ENCODE results near the gene ENG.

Gene ENG

DNA sequence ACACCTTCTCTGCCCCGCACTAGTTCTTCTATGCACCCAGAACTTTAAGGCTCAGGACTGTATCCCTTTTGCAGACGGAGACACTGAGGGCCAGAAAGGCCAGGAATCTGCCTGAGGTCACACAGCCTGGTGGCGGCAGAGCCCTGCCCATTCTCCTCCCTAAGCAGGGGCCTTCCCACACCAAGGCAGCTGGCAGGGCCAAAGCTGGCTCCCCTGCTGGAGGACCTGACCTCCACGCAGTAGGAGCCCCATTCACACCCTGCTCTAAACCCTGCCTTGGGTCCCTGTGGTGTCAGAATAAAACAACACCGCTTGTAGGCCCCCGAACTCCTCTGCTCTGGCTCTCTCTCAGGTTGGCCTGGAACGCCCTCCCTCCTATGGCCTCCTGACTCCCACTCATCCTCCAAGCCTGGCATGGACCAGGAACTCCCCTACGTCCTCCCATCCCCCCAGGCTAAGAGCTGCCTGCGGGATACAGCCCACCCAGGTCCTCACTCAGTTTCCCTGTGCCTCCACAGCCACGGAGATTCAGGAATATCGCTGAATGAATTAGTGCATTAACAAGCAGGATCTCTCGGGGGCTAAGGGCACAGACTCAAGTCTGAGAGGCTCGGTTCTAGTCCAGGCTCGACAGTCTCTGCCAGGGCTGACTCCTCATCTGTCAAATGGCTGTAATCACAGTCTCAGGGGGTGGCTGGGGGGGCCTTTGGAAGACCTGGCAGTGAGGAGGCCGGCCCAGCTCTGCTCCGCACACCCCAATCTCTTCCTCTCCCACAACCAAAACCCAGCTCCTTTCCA, 42.1 kb upstream of the ENG start:
- no peak for DNase-seq (ENCODE audit: low read depth)
- no peak overlapping the region for H3K4me3 ChIP-seq (ENCODE audit: low read depth, low read length)
- TF ChIP-seq, protein P1, sequence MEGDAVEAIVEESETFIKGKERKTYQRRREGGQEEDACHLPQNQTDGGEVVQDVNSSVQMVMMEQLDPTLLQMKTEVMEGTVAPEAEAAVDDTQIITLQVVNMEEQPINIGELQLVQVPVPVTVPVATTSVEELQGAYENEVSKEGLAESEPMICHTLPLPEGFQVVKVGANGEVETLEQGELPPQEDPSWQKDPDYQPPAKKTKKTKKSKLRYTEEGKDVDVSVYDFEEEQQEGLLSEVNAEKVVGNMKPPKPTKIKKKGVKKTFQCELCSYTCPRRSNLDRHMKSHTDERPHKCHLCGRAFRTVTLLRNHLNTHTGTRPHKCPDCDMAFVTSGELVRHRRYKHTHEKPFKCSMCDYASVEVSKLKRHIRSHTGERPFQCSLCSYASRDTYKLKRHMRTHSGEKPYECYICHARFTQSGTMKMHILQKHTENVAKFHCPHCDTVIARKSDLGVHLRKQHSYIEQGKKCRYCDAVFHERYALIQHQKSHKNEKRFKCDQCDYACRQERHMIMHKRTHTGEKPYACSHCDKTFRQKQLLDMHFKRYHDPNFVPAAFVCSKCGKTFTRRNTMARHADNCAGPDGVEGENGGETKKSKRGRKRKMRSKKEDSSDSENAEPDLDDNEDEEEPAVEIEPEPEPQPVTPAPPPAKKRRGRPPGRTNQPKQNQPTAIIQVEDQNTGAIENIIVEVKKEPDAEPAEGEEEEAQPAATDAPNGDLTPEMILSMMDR (IDR thresholded peaks at IDR 0.05; ENCODE audit: control insufficient read depth, extremely low read depth, insufficient read depth), result no peak

DNA sequence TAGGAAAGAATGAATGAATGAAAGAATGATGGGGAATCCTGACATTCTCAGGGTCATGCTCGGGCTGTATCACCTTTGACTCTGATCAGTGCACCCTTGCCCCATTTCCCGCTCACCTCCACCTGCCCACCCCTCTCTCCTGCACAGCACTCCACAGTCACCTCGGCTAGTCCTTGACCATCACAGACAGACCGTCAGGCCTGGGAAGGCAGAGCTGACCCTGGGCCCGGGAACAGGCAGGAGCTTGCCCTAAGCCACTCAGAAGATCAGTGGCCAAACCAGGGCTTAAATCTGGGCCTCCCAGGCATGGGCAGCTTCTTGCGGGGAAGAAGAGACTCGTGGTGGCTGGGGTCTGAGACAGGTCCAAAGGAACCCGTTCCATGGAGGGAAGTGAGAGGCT, 41.4 kb upstream of the ENG start:
- H3K4me3 ChIP-seq (ENCODE audit: low read depth, low read length), result no peak overlapping the region
- DNase-seq (ENCODE audit: low read depth), result no peak
- TF ChIP-seq, protein P1 (IDR thresholded peaks at IDR 0.05; ENCODE audit: control insufficient read depth, extremely low read depth, insufficient read depth), result no peak

DNA sequence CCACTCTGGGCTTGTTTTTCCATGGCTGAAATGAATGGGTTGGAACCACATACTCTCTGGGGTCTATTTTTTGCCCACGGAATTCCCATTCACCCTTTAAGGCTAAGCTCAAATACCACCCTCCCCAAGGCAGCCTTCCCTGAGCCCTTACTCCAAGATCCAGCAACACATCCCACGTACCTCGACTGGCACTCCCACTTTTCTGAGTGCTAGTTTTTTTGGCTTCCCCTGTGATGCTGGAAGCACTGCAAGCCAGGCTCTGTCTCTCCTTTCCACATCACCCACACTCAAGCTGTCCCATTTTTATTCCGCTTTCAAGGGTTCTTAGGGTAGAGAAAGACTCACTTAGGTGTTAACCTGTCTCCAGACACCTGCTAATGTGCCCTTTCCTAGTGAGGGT, 38.9 kb upstream of the ENG start:
- no peak for DNase-seq (ENCODE audit: low read depth)
- H3K4me3 ChIP-seq (ENCODE audit: low read depth, low read length), result no peak overlapping the region
- TF ChIP-seq, protein P1 (IDR thresholded peaks at IDR 0.05; ENCODE audit: control insufficient read depth, extremely low read depth, insufficient read depth), result no peak

DNA sequence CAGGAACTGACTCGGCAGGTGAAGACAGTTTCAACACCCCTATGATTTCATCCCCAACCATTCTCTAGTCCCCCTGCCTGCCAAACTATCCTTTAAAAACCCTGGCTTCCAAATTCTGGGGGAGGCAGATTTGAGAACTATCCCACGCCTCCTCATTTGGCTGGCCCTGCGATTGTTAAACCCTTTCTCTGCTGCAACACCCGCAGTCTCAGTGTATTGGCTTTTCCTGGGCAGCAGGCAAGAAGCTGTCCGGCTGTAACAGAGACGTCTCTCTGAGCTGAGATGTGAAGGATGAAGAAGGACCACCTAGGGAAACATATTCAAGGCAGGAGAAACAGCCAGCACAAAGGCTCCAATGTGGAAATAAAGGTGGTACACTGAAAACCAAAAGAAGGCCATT, 38.4 kb upstream of the ENG start:
- no peak overlapping the region for H3K4me3 ChIP-seq (ENCODE audit: low read depth, low read length)
- TF ChIP-seq, protein P1 (IDR thresholded peaks at IDR 0.05; ENCODE audit: control insufficient read depth, extremely low read depth, insufficient read depth), result no peak
- DNase-seq (ENCODE audit: low read depth), result no peak

DNA sequence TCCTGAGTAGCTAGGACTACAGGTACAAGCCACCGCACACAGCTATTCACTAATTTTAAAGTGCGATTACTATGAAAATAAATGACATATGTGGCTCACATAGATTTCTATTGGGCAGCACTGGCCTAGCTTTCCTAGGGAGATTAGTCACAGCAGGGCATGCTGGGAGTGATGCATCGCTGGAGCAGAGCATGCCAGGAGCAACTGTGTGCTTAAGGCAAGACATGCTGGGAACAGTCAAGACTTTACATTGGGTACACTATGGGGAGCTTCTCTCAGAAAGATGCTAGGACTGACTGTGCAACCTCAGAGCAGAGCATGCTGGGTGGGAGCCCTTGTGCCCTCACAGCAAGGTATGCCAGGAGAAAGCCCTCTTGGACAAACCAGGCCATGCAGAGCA, 35.6 kb upstream of the ENG start:
- no peak overlapping the region for H3K4me3 ChIP-seq (ENCODE audit: low read depth, low read length)
- TF ChIP-seq, protein P1 (IDR thresholded peaks at IDR 0.05; ENCODE audit: control insufficient read depth, extremely low read depth, insufficient read depth), result no peak
- no peak for DNase-seq (ENCODE audit: low read depth)

DNA sequence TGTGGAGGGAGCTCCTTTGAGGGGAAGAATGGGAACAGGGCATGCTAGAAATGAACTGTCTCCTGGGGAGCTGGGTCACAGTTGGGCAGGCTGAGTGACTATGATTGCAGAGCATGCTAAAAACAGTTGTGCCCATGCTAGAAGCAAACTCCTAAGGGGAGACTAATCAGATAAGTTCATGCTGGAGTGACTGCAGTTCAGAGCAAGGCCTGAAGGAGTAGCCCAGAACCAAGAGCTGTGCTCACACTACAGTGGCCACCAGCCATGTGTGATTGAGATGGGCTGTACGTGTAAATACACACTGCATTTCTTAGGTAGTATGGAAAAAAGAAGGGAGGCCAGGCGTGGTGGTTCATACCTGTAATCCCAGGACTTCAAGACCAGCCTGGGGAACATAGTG, 33.3 kb upstream of the ENG start:
- DNase-seq (ENCODE audit: low read depth), result no peak
- TF ChIP-seq, protein P1 (IDR thresholded peaks at IDR 0.05; ENCODE audit: control insufficient read depth, extremely low read depth, insufficient read depth), result no peak
- H3K4me3 ChIP-seq (ENCODE audit: low read depth, low read length), result no peak overlapping the region

All from LNCaP clone FGC (cell line).